Stomach (tissue), 9 donors: ENCODE results near the gene SIAH2. TPM values are rescaled to one million over a fixed set of nuclear protein-coding genes. Genes with fewer than 3 reads are reported as not detected.

Experiments
- DNase-seq, 2 donors: peaks; one replicate each; pipeline versions ENCODE4 v3.0.0 to v3.0.0-alpha.2; 2013 to 2019
- H3K27ac ChIP-seq, 5 donors: fragments of 200-600 bp in 4 of 5; sonication (generic) in 4 of 5; one replicate each; pipeline ENCODE4 v1.5.1; 2013 to 2019; ENCODE audit warnings: mild to moderate bottlenecking in 1 of 5, moderate library complexity in 1 of 5
- H3K27me3 ChIP-seq, 3 donors: fragments of 200-600 bp; sonication (generic); one replicate each; pipeline ENCODE4 v1.5.1; 2017 to 2019; ENCODE audit warnings: mixed run types in 1 of 3
- H3K36me3 ChIP-seq, 4 donors: fragments of 200-600 bp; sonication (generic); 1 replicate in 3 of 4; 2 replicates in 1 of 4; pipeline ENCODE4 v1.5.1; 2016 to 2019
- H3K4me1 ChIP-seq, 4 donors: fragments of 200-600 bp; sonication (generic); one replicate each; pipeline ENCODE4 v1.5.1; 2016 to 2019
- H3K4me3 ChIP-seq, 4 donors: fragments of 200-600 bp; sonication (generic) in 3 of 4; one replicate each; pipeline ENCODE4 v1.5.1; 2016 to 2019; ENCODE audit warnings: mild to moderate bottlenecking in 1 of 4
- H3K9me3 ChIP-seq, 4 donors: fragments of 200-600 bp; sonication (generic); one replicate each; pipeline ENCODE4 v1.5.1; 2016 to 2019
- EP300 ChIP-seq: sonication (generic); formaldehyde crosslinking; IDR thresholded peaks from one replicate; pipeline ENCODE4 v1.6.1; 2017; ENCODE audit warnings: antibody characterized with exemption
- POLR2A ChIP-seq, 4 donors: fragments of 450-650 bp; IDR thresholded peaks; one replicate each; pipeline ENCODE4 v1.6.1; 2016; ENCODE audit warnings: antibody characterized with exemption in 4 of 4, control low read depth in 2 of 4, mild to moderate bottlenecking in 1 of 4, moderate library complexity in 1 of 4
- POLR2AphosphoS5 ChIP-seq, 3 donors: sonication (generic); formaldehyde crosslinking; IDR thresholded peaks; one replicate each; pipeline ENCODE4 v1.6.1; 2016; ENCODE audit warnings: antibody characterized with exemption in 3 of 3
- WGBS, 5 donors: extraction: QIAGEN DNeasy Blood & Tissue Kit in 3 of 5; methylation state at CpG; one replicate each; pipeline versions ENCODE4 v1.1.5 to v1.1.7; 2013 to 2018; 5-methylcytosine and 5-hydroxymethylcytosine counted together
- intact Hi-C: fragments of 100-400 bp; cut with DNase I; formaldehyde crosslinking; loops from one replicate; pipeline ENCODE4 v1.15.1; 2023; ENCODE audit warnings: low total_unique reads
- polyA plus RNA-seq, 3 donors: library from polyadenylated mRNA; stranded (reverse); fragments of 200-250 nt; gene quantifications; one replicate each; pipeline ENCODE4 v1.2.3, GENCODE V29; 2013
- total RNA-seq, 5 donors: library from RNA; depleted of rRNA; stranded (reverse); fragments of >200 nt; gene quantifications; one replicate each; pipeline versions ENCODE4 v1.1.0 to v1.2.3, GENCODE V29; 2014 to 2016
- TF ChIP-seq, protein P1 (sequence below), 7 experiments: fragments of 450-650 bp in 4 of 7; fragments of 200-600 bp in 3 of 7; sonication (generic) in 3 of 7; IDR thresholded peaks; one replicate each; pipeline ENCODE4 v1.5.1; 2016 to 2019; ENCODE audit warnings: antibody characterized with exemption in 7 of 7, control low read depth in 2 of 7, mild to moderate bottlenecking in 1 of 7
- donor health status: healthy with polysubstance abuse.
- donor health status: Bipolar disorder and iron deficiency.
- donor health status: healthy.

Gene SIAH2
- total and polyA plus RNA-seq, 8 donors: 13.8 to 36.6 (median 17.9) TPM

DNA sequence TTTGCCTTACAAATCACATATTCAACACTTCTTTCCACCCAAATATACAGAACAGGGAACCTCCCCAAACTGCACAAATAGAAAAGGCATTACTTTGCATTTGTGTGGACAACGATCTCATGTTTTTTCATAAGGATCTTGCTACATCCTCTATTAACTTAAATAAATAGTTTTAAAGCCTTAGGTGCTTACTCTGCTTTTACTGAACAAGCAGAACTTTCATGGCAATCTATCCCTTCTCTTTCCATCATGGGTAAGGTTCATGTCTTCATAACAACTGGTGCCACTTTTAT lies 18.1 kb downstream of the SIAH2 start:
- no peaks in the 10 kb centered on the region for H3K27me3 ChIP-seq
- 14 to 29% (median 17%) methylated on average over 1 of the region's 1 CpG for WGBS, 5 donors
- no peaks in the 10 kb centered on the region for H3K9me3 ChIP-seq
- peak overlapping the region in 1 of 5 donors; percentile 40 for H3K27ac ChIP-seq
- intact Hi-C loops: no loop called here
- no peak for TF ChIP-seq POLR2AphosphoS5 (IDR thresholded peaks at IDR 0.05)
- TF ChIP-seq, protein P1, sequence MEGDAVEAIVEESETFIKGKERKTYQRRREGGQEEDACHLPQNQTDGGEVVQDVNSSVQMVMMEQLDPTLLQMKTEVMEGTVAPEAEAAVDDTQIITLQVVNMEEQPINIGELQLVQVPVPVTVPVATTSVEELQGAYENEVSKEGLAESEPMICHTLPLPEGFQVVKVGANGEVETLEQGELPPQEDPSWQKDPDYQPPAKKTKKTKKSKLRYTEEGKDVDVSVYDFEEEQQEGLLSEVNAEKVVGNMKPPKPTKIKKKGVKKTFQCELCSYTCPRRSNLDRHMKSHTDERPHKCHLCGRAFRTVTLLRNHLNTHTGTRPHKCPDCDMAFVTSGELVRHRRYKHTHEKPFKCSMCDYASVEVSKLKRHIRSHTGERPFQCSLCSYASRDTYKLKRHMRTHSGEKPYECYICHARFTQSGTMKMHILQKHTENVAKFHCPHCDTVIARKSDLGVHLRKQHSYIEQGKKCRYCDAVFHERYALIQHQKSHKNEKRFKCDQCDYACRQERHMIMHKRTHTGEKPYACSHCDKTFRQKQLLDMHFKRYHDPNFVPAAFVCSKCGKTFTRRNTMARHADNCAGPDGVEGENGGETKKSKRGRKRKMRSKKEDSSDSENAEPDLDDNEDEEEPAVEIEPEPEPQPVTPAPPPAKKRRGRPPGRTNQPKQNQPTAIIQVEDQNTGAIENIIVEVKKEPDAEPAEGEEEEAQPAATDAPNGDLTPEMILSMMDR (IDR thresholded peaks at IDR 0.05): no peak
- no peak for TF ChIP-seq POLR2A (IDR thresholded peaks at IDR 0.05)
- TF ChIP-seq EP300: no peak
- peaks cover 3 to 26% (median 21%) of the 10 kb centered on the region in 4 donors for H3K36me3 ChIP-seq
- H3K4me3 ChIP-seq: no peak overlapping the region
- peaks cover 53 to 88% (median 69%) of the 10 kb centered on the region in 4 donors for H3K4me1 ChIP-seq
- no peak for DNase-seq

GRCh38 chr3:150744041-150744918 lies 18.7 kb downstream of the SIAH2 start:
- no peak for TF ChIP-seq POLR2AphosphoS5 (IDR thresholded peaks at IDR 0.05)
- TF ChIP-seq EP300: no peak
- TF ChIP-seq POLR2A (IDR thresholded peaks at IDR 0.05): no peak
- TF ChIP-seq, protein P1 (IDR thresholded peaks at IDR 0.05): no peak
- intact Hi-C loops: no loop called here
- WGBS, 5 donors: 53 to 59% (median 56%) methylated on average over 8 of the region's 8 CpGs
- Histone ChIP-seq H3K9me3 (no peaks in the 10 kb centered on the region), H3K4me3 (no peak overlapping the region), H3K36me3 (peaks cover 3 to 26% (median 21%) of the 10 kb centered on the region in 4 donors), H3K27ac (peak overlapping the region in 3 of 5 donors; percentile 19 to 40 (median 20)), H3K4me1 (peaks cover 47 to 82% (median 66%) of the 10 kb centered on the region in 4 donors), H3K27me3 (no peaks in the 10 kb centered on the region)
- no peak for DNase-seq

GRCh38 chr3:150743508-150743907 lies 19.5 kb downstream of the SIAH2 start:
- H3K27ac ChIP-seq: peak overlapping the region in 2 of 5 donors; percentile 19 to 20
- H3K4me3 ChIP-seq: no peak overlapping the region
- H3K27me3 ChIP-seq: no peaks in the 10 kb centered on the region
- no peak for TF ChIP-seq POLR2AphosphoS5 (IDR thresholded peaks at IDR 0.05)
- TF ChIP-seq POLR2A (IDR thresholded peaks at IDR 0.05): no peak
- TF ChIP-seq, protein P1 (IDR thresholded peaks at IDR 0.05): no peak
- TF ChIP-seq EP300: no peak
- no peaks in the 10 kb centered on the region for H3K9me3 ChIP-seq
- DNase-seq: no peak
- peaks cover 3 to 26% (median 21%) of the 10 kb centered on the region in 4 donors for H3K36me3 ChIP-seq
- 49 to 56% (median 54%) methylated on average over 2 of the region's 2 CpGs for WGBS, 5 donors
- peaks cover 40 to 74% (median 62%) of the 10 kb centered on the region in 4 donors for H3K4me1 ChIP-seq
- intact Hi-C loops: no loop called here

- TF ChIP-seq POLR2AphosphoS5 (IDR thresholded peaks at IDR 0.05) (no peak), EP300 (no peak), POLR2A (IDR thresholded peaks at IDR 0.05) (no peak)
- TF ChIP-seq, protein P1 (IDR thresholded peaks at IDR 0.05): no peak
- intact Hi-C loops: no loop called here
- H3K4me3 ChIP-seq: no peak overlapping the region
- H3K4me1 ChIP-seq: peaks cover 37 to 73% (median 56%) of the 10 kb centered on the region in 4 donors
- no peaks in the 10 kb centered on the region for H3K27me3 ChIP-seq
- H3K36me3 ChIP-seq: peaks cover 3 to 26% (median 21%) of the 10 kb centered on the region in 4 donors
- 93 to 96% (median 96%) methylated on average over 4 of the region's 4 CpGs for WGBS, 5 donors
- DNase-seq: no peak
- H3K9me3 ChIP-seq: no peaks in the 10 kb centered on the region
- H3K27ac ChIP-seq: no peak overlapping the region
These were observed 20.3 kb downstream of the SIAH2 start for GRCh38 chr3:150742679-150743078.
